Activated T-helper 1 cell treated with anti-CD3 and anti-CD28 coated beads, Interleukin-2, amount 50 U/mL, for 16 hours (primary cell): Measurements from ENCODE around the gene ENOSF1.
"Not testable (repeated sequence)": the region's sequence is repeated elsewhere in the genome, so short reads cannot be mapped to it uniquely, and the experiment has no call there.

Source experiments
- DNase-seq, 2 donors: peaks; one replicate each; pipeline ENCODE4 v3.0.0-alpha.2; 2020; ENCODE audit warnings: low read depth in 1 of 2, low spot score in 1 of 2

ENOSF1 gene

DNA sequence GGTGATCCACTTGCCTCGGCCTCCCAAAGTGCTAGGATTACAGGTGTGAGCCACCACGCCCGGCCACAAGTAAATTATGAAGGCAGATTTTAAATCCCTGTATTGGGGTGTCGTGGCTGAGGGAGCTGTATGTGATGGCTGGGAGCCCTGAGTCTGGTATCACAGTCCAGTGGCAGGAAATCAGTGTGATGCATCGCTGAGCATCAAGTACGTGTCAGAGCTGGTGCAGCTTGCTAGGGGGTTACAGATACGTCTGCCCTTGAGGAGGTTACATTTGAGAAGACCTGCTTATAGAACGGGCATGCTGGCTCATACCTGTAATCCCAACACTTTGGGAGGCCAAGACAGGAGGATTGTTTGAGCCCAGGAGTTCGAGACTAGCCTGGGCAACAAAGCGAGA lies 4.3 kb downstream of the ENOSF1 start:
- no peak for DNase-seq

DNA sequence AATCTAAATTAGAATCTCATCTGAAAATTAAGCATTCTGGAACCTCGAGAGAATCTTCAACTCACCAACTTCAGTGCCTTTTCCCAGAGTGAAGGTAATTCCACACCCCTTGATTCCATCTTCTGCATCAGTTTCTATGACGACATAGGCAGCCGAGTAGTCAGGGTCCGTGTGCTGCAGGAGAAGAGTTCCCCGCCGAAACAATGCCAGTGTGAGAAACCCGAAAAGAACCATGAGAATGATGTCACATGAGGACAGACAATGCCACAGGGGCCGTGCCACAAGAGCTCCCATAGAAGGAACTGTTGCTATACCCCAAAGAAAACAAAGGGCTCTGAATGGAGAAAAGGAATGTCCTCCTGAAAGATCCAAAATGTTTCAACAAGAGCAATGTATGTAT lies 6.0 kb downstream of the ENOSF1 start:
- DNase-seq = no peak

- no peak for DNase-seq
Observed at GRCh38 chr18:703213-703967, 9.0 kb downstream of the ENOSF1 start.

GRCh38 chr18:697800-698199 lies 14.6 kb downstream of the ENOSF1 start:
- DNase-seq = no peak

DNA sequence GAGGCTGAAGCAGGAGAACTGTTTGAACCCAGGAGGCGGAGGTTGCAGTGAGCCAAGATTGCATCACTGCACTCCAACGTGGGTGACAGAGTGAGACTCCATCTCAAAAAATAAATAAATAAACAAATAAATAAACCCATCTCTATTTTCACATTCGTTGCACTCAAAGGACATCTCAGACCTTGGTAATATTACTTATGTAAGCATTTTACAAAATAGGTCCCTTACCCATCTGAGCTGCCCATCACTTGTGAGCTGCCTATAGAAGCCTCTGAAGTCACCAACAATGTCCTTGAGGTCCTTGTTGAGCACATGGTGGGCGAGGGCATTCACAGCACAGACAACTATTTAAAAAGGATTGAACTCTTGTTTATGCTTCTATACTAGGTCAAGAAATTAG lies 15.4 kb downstream of the ENOSF1 start:
- no peak for DNase-seq

DNA sequence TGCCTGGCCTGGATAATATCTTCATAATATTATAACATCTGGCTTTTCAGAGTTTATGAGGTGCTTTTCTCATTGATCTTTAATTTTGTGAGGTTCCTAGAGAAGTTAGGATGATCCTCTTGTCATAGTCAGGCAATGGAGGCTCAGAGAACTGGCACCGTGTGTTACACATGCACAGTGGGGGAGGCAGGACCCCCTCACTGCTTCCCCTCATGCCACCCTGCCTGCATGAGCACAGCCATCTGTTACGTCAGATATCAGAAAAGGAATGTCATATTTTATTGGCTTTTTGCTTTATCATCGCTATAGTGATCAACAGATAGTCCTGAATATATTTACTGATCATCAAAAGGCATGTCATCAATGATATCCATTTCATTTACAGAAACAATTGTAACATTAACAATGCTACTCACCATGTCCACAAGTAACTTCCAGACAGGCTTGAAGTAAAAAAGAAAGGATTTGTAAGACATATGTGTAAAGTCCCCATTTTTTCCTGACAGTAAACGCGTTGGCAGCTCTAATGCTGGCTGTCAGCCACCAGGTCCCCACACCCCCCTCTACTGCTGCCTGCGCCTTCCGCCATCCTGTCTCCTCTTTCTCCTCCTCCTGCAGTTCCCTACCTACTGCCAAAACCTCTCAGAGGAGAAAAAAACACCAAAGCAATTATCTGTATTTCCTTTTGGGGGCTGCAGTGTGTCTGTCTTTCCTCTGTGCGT lies 18.8 kb downstream of the ENOSF1 start:
- no peak for DNase-seq

GRCh38 chr18:692824-693223 lies 19.6 kb downstream of the ENOSF1 start:
- no peak for DNase-seq

DNA sequence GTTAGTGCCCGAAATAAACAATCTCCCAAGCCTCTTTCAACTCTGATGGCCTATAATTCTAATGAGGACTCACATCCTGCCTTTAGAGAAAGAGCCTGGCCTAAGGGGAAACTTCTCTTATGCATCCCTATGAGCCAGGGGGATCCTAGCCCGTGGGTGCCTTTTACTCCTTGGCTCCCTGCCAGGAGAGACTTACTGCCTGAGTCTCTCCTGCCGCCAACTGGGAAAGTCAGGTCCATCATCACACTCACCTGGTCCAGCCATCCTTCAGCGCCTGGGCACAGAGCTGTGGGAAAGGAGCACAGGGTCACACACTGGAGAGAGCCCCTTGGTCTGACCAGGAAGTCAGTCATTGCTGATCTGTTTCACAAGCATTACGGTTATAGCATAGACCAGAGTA lies 24.1 kb downstream of the ENOSF1 start:
- DNase-seq = no peak

GRCh38 chr18:686339-687111 lies 25.9 kb downstream of the ENOSF1 start:
- DNase-seq = no peak

DNA sequence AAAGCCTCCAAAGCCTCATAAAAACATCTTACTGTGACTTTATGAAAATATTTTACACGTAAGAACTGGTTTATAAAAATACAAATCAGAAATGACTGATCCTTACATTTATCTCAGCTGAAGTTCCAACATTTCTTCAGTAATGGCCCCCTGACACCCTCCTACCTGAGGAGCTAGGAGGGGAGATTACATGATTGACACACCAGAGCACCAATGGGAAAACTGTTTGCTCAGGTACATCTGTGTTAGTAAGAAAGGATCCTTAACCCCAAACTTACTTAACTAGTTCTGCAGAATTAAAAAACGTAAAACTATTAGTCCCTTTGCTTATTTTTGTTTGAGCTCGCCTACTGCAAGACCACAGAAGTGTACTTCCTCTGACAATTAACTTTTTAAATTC lies 27.0 kb downstream of the ENOSF1 start:
- DNase-seq = no peak

DNA sequence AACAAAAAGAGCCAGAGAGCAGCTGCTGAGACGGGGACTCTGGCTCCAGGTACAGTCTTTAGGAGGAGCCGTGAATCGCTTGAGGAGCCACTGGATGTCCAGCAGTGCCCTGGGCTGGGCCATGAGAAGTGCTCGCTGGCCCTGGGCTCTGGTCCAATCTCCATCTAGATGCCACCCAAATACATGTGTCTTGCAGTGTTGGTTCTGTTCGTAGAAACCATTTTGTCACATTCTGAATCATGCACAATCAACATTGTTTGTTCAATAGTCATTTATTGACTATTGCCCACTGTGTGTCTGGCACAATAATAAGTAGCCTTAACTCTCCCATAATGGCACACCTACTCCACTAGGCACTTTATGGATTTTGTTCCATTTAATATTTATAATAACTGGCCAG lies 28.9 kb downstream of the ENOSF1 start:
- DNase-seq = no peak

GRCh38 chr18:682833-683232 lies 29.6 kb downstream of the ENOSF1 start:
- DNase-seq = no peak

DNA sequence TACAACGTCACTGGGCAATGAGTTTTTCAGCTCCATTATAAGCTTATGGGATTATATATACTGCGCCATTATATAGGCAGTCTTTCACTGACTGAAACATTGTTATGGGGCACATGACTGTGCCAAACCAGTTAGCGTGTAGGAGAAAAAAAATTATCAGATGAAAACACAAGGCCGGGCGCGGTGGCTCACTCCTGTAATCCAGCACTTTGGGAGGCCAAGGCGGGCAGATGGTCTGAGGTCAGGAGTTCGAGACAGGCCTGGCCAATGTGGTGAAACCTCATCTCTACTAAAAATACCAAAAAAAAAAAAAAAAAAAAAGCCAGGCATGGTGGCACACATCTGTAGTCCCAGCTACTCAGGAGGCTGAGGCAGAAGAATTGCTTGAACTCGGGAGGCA lies 30.0 kb downstream of the ENOSF1 start:
- DNase-seq = not testable (repeated sequence)

DNA sequence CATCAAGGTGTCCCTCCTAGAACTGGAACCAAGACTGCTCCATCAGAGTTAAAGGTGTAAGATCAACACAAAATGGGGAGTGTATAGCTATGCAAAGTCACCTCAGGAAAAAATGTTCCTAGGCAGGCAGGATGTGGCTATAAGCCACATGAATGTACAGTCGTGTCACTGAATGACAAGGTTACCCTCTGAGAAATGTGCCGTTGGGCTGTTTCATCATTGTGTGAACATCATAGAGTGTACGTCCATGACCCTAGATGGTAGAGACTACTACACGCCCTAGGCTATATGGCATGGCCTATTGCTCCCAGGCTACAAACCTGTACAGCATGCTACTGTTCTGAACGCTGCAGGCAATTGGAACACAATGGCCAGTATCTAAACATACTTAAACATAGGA lies 30.4 kb downstream of the ENOSF1 start:
- DNase-seq = no peak

GRCh38 chr18:680392-680791 lies 32.0 kb downstream of the ENOSF1 start:
- DNase-seq = no peak

DNA sequence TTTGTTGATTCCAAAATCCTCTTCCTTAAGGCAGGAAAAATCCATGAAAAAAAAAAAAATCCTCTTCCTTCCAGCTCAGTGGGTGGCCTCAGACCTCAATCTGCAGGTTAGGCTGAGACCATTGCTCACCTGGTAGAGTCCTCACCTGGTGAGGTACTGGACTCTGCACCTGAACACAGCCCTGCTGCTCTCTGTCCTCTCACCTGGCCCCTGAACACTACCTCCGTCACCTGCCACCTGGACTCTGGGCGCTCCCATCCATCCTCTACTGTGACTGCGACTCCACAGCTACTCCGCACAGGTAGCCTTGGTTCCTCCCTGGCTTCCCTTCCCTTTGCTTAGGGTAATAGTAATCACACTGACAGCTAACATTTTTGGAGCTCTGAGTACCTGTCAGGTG lies 32.9 kb downstream of the ENOSF1 start:
- no peak for DNase-seq

DNA sequence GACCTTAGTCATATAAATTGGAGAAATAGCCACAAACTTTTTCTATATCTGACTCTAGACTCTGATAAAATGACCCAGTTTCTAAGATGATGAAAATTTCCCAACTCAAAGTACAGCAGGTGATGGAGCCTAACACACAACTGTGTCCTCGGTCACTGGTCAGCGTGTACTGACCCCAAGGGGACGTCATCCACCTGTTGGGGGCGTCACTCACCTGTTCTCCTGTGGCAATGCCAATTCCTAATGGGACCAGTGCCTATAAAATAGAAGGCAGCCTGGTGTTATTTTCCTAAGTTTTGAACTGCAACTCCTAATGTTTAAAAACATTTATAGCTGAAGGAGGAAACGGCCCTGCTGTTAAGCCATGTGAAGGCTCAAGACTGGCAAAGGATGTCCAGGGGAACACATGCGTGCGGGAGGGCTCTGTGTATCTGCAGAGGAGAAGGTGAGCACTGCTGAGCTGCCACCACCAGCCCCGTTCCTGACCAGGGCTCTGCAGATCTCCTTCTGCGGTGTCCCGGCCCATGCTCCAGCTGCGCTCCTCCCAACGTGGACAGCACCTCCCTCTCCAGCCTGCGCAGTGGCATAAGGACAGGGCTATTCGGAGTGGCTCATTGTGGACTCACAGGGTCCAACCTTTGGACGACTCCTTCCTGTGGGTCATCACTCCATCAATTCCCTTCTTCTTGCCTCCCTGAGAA lies 33.8 kb downstream of the ENOSF1 start:
- no peak for DNase-seq

- no peak for DNase-seq
Observed at GRCh38 chr18:677951-678381, 34.5 kb downstream of the ENOSF1 start.

GRCh38 chr18:677145-677544 lies 35.3 kb downstream of the ENOSF1 start:
- DNase-seq = no peak

DNA sequence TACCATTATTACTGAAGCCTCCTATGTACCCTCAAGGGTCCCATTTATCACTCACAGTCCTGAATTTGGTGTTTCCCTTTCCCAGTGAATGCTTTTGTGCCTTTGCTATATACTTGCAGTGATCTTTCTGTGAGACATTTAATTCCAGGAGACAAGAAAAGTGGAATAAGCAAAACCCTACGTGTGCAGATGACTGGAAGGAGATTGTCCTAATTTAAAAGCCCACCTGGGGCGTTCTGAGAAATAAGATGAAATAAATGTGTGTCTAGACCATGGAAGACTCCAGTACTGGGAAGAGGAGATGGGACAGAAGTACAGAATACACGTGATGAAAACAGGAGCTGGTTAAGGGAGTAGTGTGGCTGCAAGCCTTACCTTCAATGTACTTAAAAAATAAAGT lies 35.7 kb downstream of the ENOSF1 start:
- DNase-seq = no peak

- DNase-seq = no peak
Observed at GRCh38 chr18:676069-676468, 36.4 kb downstream of the ENOSF1 start.
